ENCODE results near the gene MPP3.

DNA sequence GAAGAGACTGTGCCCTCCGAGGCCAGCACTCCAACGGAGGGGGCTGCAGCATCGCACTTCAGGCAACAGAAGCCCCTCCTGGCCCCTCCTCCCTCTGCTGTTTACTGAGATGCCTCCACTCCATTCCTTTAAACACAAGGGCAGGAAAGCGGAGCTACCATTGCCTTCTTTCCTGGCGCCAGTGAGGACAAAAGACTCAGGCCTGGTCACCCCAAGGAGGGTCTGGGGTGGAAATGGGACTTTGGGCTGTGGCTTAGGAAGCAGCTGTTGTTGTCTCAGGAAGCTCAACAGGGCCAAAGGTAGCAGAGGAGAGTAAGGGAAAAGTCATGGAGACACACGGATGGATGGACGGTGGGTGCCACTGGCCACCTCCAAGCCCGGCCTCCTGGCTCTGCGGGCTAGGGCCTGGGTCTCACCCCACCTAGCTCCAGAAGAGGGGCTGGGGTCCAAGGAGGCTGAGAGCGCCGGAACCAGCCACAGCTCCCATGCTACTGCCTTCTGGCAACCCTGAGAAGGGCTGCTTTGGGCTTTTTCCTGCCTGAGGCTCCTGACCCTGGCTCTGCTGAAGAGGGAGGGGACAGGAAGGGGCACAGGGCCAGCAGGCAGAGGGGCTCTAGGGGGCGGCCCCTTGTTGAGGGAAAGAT lies 25.1 kb upstream of the MPP3 start:
- TF ChIP-seq, protein P1, sequence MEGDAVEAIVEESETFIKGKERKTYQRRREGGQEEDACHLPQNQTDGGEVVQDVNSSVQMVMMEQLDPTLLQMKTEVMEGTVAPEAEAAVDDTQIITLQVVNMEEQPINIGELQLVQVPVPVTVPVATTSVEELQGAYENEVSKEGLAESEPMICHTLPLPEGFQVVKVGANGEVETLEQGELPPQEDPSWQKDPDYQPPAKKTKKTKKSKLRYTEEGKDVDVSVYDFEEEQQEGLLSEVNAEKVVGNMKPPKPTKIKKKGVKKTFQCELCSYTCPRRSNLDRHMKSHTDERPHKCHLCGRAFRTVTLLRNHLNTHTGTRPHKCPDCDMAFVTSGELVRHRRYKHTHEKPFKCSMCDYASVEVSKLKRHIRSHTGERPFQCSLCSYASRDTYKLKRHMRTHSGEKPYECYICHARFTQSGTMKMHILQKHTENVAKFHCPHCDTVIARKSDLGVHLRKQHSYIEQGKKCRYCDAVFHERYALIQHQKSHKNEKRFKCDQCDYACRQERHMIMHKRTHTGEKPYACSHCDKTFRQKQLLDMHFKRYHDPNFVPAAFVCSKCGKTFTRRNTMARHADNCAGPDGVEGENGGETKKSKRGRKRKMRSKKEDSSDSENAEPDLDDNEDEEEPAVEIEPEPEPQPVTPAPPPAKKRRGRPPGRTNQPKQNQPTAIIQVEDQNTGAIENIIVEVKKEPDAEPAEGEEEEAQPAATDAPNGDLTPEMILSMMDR (IDR thresholded peaks at IDR 0.05) = no peak
- TF ChIP-seq POLR2A (IDR thresholded peaks at IDR 0.05) = no peak

Data from upper lobe of left lung (tissue), 4 donors.